ENCODE data around the gene COL16A1. TPM values are rescaled to one million over a fixed set of nuclear protein-coding genes. Genes with fewer than 3 reads are reported as not detected.

Gene COL16A1
- total RNA-seq, 1 donor from 2014 or later = 90.7 TPM

GRCh38 chr1:31678681-31679080 lies 25.1 kb downstream of the COL16A1 start:
- Mint-ChIP-seq H3K27ac (ENCODE audit: unreplicated experiment) (no peak overlapping the region), H3K27me3 (ENCODE audit: unreplicated experiment) (no peaks in the 10 kb centered on the region), H3K9me3 (ENCODE audit: unreplicated experiment) (no peaks in the 10 kb centered on the region), H3K4me1 (ENCODE audit: unreplicated experiment) (peaks cover 10% of the 10 kb centered on the region), H3K4me3 (ENCODE audit: unreplicated experiment) (no peak overlapping the region), H3K36me3 (ENCODE audit: unreplicated experiment) (peaks cover 5% of the 10 kb centered on the region)
- DNase-seq (ENCODE audit: extremely low spot score, unreplicated experiment) = no peak
- TF ChIP-seq, protein P1, sequence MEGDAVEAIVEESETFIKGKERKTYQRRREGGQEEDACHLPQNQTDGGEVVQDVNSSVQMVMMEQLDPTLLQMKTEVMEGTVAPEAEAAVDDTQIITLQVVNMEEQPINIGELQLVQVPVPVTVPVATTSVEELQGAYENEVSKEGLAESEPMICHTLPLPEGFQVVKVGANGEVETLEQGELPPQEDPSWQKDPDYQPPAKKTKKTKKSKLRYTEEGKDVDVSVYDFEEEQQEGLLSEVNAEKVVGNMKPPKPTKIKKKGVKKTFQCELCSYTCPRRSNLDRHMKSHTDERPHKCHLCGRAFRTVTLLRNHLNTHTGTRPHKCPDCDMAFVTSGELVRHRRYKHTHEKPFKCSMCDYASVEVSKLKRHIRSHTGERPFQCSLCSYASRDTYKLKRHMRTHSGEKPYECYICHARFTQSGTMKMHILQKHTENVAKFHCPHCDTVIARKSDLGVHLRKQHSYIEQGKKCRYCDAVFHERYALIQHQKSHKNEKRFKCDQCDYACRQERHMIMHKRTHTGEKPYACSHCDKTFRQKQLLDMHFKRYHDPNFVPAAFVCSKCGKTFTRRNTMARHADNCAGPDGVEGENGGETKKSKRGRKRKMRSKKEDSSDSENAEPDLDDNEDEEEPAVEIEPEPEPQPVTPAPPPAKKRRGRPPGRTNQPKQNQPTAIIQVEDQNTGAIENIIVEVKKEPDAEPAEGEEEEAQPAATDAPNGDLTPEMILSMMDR (IDR thresholded peaks at IDR 0.05) = no peak

- H3K27ac Mint-ChIP-seq (ENCODE audit: unreplicated experiment) = no peak overlapping the region
- H3K9me3 Mint-ChIP-seq (ENCODE audit: unreplicated experiment) = no peaks in the 10 kb centered on the region
- H3K4me3 Mint-ChIP-seq (ENCODE audit: unreplicated experiment) = no peak overlapping the region
- TF ChIP-seq, protein P1 (IDR thresholded peaks at IDR 0.05) = no peak
- H3K4me1 Mint-ChIP-seq (ENCODE audit: unreplicated experiment) = peaks cover 10% of the 10 kb centered on the region
- H3K36me3 Mint-ChIP-seq (ENCODE audit: unreplicated experiment) = peaks cover 5% of the 10 kb centered on the region
- no peaks in the 10 kb centered on the region for H3K27me3 Mint-ChIP-seq (ENCODE audit: unreplicated experiment)
- DNase-seq (ENCODE audit: extremely low spot score, unreplicated experiment) = no peak
These were observed 25.9 kb downstream of the COL16A1 start for GRCh38 chr1:31677949-31678348.

DNA sequence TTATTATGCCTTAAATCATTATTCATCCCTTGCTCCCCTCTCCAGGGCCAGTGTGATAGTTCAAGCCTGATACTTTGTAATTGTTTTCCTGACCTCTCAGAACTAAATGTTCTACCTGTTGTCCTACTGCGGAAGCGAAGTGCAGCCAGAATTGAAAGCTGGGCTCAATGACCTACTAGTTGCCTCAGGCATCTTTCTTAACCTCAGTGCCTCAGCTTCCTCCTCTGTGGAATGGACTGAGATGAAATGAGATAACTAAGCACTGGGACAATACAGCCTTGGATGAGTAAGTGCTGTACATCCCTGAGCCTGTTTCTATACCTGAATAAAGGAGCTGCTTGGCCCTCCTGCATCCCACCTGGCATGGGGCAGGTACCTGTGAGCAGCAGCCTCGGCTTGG lies 26.4 kb downstream of the COL16A1 start:
- Mint-ChIP-seq H3K4me1 (ENCODE audit: unreplicated experiment) (peaks cover 10% of the 10 kb centered on the region), H3K9me3 (ENCODE audit: unreplicated experiment) (no peaks in the 10 kb centered on the region), H3K27ac (ENCODE audit: unreplicated experiment) (no peak overlapping the region), H3K27me3 (ENCODE audit: unreplicated experiment) (no peaks in the 10 kb centered on the region), H3K4me3 (ENCODE audit: unreplicated experiment) (no peak overlapping the region), H3K36me3 (ENCODE audit: unreplicated experiment) (peaks cover 2% of the 10 kb centered on the region)
- no peak for DNase-seq (ENCODE audit: extremely low spot score, unreplicated experiment)
- TF ChIP-seq, protein P1 (IDR thresholded peaks at IDR 0.05) = no peak

DNA sequence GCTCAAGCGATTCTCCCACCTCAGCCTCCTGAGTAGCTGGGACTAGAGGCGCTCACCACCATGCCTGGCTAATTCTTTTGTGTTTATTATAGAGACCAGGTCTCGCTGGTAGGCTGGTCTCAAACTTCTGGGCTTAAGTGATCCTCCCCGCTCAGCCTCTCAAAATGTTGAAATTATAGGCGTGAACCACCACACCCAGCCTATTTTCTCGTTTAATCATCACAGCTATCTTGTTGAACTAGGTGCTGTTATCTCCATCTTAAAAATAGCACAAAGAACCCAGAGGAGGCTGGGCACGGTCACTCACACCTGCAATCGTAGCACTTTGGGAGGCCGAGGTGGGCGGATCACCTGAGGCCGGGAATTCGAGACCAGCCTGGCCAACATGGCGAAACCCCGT lies 28.1 kb downstream of the COL16A1 start:
- no peak overlapping the region for H3K4me3 Mint-ChIP-seq (ENCODE audit: unreplicated experiment)
- no peaks in the 10 kb centered on the region for H3K27me3 Mint-ChIP-seq (ENCODE audit: unreplicated experiment)
- H3K9me3 Mint-ChIP-seq (ENCODE audit: unreplicated experiment) = no peaks in the 10 kb centered on the region
- DNase-seq (ENCODE audit: extremely low spot score, unreplicated experiment) = no peak
- H3K36me3 Mint-ChIP-seq (ENCODE audit: unreplicated experiment) = no peaks in the 10 kb centered on the region
- peaks cover 14% of the 10 kb centered on the region for H3K4me1 Mint-ChIP-seq (ENCODE audit: unreplicated experiment)
- TF ChIP-seq, protein P1 (IDR thresholded peaks at IDR 0.05) = no peak
- no peak overlapping the region for H3K27ac Mint-ChIP-seq (ENCODE audit: unreplicated experiment)

DNA sequence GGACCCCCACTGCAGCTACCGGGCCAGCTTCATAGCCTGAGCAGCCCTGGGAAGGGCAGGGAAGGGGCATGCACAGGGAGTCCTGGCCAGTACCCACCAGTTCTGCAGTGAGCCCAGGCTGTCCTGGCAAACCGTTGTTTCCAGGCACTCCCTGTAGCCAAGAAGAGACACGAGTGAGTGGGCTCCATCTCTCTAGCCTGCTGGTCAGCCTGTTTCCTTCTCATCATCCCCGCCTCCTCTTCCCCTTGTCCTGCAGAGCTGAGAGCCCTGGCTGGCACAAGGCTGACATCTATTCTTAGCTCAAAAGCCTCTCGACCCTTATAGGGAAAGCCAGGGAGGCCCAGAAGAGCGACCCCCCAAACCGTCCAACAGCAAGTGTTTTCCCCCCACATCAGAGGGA lies 28.7 kb downstream of the COL16A1 start:
- Mint-ChIP-seq H3K4me3 (ENCODE audit: unreplicated experiment) (no peak overlapping the region), H3K9me3 (ENCODE audit: unreplicated experiment) (no peaks in the 10 kb centered on the region), H3K27me3 (ENCODE audit: unreplicated experiment) (no peaks in the 10 kb centered on the region), H3K4me1 (ENCODE audit: unreplicated experiment) (peaks cover 20% of the 10 kb centered on the region), H3K36me3 (ENCODE audit: unreplicated experiment) (no peaks in the 10 kb centered on the region), H3K27ac (ENCODE audit: unreplicated experiment) (no peak overlapping the region)
- DNase-seq (ENCODE audit: extremely low spot score, unreplicated experiment) = no peak
- TF ChIP-seq, protein P1 (IDR thresholded peaks at IDR 0.05) = no peak
